Measurements from ENCODE around the gene ECEL1. TPM values are rescaled to one million over a fixed set of nuclear protein-coding genes. Genes with fewer than 3 reads are reported as not detected.

The ECEL1 gene
- total RNA-seq, 1 donor from 2014 or later: 0.14 TPM

GRCh38 chr2:232494542-232494941 lies 6.9 kb upstream of the ECEL1 start:
- Histone ChIP-seq H3K36me3 (ENCODE audit: insufficient read depth, low read length) (no peaks in the 10 kb centered on the region), H3K4me1 (ENCODE audit: insufficient read depth, low read length) (no peaks in the 10 kb centered on the region), H3K4me3 (ENCODE audit: insufficient read depth, low read depth, low read length) (no peak overlapping the region), H2AFZ (ENCODE audit: low read depth, low read length) (no peak overlapping the region), H3K27me3 (ENCODE audit: insufficient read depth, low read length) (peaks cover 9% of the 10 kb centered on the region), H3K4me2 (ENCODE audit: low read length) (no peak overlapping the region), H3K9me3 (ENCODE audit: insufficient read depth, low read depth, low read length) (no peaks in the 10 kb centered on the region), H3K9ac (ENCODE audit: low read length) (no peak overlapping the region), H3K27ac (ENCODE audit: low read depth, low read length) (no peak overlapping the region), H3K79me2 (ENCODE audit: insufficient read depth, low read length) (no peaks in the 10 kb centered on the region), H4K20me1 (ENCODE audit: insufficient read depth, low read length) (no peaks in the 10 kb centered on the region)
- no peaks in the 10 kb centered on the region for H3K4me1 Mint-ChIP-seq (ENCODE audit: low read depth, unreplicated experiment)
- H3K27me3 Mint-ChIP-seq (ENCODE audit: low read depth, unreplicated experiment): peaks cover 69% of the 10 kb centered on the region
- H3K27ac Mint-ChIP-seq (ENCODE audit: unreplicated experiment): no peak overlapping the region
- no peak for FAIRE-seq
- no peaks in the 10 kb centered on the region for H3K9me3 Mint-ChIP-seq (ENCODE audit: unreplicated experiment)
- no peaks in the 10 kb centered on the region for H3K36me3 Mint-ChIP-seq (ENCODE audit: low read depth, unreplicated experiment)
- no peak for DNase-seq (ENCODE audit: low read depth)
- TF ChIP-seq EZH2 (IDR thresholded peaks at IDR 0.05; ENCODE audit: insufficient read depth, low read length) (no peak), CTCF (IDR thresholded peaks at IDR 0.05; ENCODE audit: insufficient read depth, low read depth, low read length) (no peak)
- no peak overlapping the region for H3K4me3 Mint-ChIP-seq (ENCODE audit: unreplicated experiment)

- Histone ChIP-seq H3K4me2 (ENCODE audit: low read length) (no peak overlapping the region), H2AFZ (ENCODE audit: low read depth, low read length) (no peak overlapping the region), H3K27ac (ENCODE audit: low read depth, low read length) (no peak overlapping the region), H3K4me3 (ENCODE audit: insufficient read depth, low read depth, low read length) (no peak overlapping the region), H3K4me1 (ENCODE audit: insufficient read depth, low read length) (no peaks in the 10 kb centered on the region), H3K9me3 (ENCODE audit: insufficient read depth, low read depth, low read length) (no peaks in the 10 kb centered on the region), H3K79me2 (ENCODE audit: insufficient read depth, low read length) (no peaks in the 10 kb centered on the region), H4K20me1 (ENCODE audit: insufficient read depth, low read length) (no peaks in the 10 kb centered on the region), H3K27me3 (ENCODE audit: insufficient read depth, low read length) (peaks cover 14% of the 10 kb centered on the region), H3K9ac (ENCODE audit: low read length) (no peak overlapping the region), H3K36me3 (ENCODE audit: insufficient read depth, low read length) (no peaks in the 10 kb centered on the region)
- Mint-ChIP-seq H3K27me3 (ENCODE audit: low read depth, unreplicated experiment) (peaks cover 71% of the 10 kb centered on the region), H3K4me3 (ENCODE audit: unreplicated experiment) (no peak overlapping the region), H3K4me1 (ENCODE audit: low read depth, unreplicated experiment) (no peaks in the 10 kb centered on the region), H3K36me3 (ENCODE audit: low read depth, unreplicated experiment) (no peaks in the 10 kb centered on the region), H3K27ac (ENCODE audit: unreplicated experiment) (no peak overlapping the region), H3K9me3 (ENCODE audit: unreplicated experiment) (no peaks in the 10 kb centered on the region)
- TF ChIP-seq EZH2 (IDR thresholded peaks at IDR 0.05; ENCODE audit: insufficient read depth, low read length): no peak
- TF ChIP-seq CTCF (IDR thresholded peaks at IDR 0.05; ENCODE audit: insufficient read depth, low read depth, low read length): no peak
- DNase-seq (ENCODE audit: low read depth): no peak
- no peak for FAIRE-seq
Measured at GRCh38 chr2:232493701-232494474, 6.3 kb upstream of the ECEL1 start.
